Lower leg skin (tissue), 3 donors: ENCODE data around the gene CYP8B1.
"Not testable (repeated sequence)": the region's sequence is repeated elsewhere in the genome, so short reads cannot be mapped to it uniquely, and the experiment has no call there.

Experiments
- POLR2A ChIP-seq, 2 donors: fragments of 450-650 bp; IDR thresholded peaks; one replicate each; pipeline ENCODE4 v1.6.1; 2016 to 2017; ENCODE audit warnings: antibody characterized with exemption in 2 of 2, mild to moderate bottlenecking in 1 of 2, moderate library complexity in 1 of 2
- TF ChIP-seq, protein P1 (sequence below), 3 donors: fragments of 450-650 bp; IDR thresholded peaks; one replicate each; pipeline ENCODE4 v1.5.1; 2016; ENCODE audit warnings: antibody characterized with exemption in 3 of 3, mild to moderate bottlenecking in 3 of 3, moderate library complexity in 2 of 3

DNA sequence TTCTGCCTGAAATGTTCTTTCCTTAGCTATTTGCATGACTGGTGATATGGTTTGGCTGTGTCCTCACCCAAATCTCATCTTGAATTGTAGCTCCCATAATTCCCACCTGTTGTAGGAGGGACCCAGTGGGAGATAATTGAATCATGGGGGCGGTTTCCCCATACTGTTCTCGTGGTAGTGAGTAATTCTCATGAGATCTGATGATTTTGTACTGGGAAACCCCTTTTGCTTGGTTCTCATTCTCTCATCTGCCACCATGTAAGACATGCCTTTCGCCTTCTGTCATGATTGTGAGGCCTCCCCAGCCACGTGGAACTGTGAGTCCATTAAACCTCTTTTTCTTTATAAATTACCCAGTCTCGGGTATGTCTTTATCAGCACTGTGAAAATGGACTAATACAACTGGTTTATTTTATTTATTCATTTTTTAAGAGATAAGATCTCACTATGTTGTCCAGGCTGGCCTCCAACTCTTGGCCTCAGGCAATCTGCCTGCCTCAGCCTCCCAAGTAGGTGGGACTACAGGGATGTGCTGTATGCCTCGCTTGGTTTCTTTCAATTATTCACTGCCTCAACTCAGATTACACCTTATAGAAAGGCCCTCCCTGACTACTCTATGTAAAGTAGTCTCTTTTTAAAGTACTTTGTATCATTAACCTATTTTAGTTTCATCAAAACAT lies 7.7 kb upstream of the CYP8B1 start:
- TF ChIP-seq POLR2A (IDR thresholded peaks at IDR 0.05) = not testable (repeated sequence)
- TF ChIP-seq, protein P1, sequence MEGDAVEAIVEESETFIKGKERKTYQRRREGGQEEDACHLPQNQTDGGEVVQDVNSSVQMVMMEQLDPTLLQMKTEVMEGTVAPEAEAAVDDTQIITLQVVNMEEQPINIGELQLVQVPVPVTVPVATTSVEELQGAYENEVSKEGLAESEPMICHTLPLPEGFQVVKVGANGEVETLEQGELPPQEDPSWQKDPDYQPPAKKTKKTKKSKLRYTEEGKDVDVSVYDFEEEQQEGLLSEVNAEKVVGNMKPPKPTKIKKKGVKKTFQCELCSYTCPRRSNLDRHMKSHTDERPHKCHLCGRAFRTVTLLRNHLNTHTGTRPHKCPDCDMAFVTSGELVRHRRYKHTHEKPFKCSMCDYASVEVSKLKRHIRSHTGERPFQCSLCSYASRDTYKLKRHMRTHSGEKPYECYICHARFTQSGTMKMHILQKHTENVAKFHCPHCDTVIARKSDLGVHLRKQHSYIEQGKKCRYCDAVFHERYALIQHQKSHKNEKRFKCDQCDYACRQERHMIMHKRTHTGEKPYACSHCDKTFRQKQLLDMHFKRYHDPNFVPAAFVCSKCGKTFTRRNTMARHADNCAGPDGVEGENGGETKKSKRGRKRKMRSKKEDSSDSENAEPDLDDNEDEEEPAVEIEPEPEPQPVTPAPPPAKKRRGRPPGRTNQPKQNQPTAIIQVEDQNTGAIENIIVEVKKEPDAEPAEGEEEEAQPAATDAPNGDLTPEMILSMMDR (IDR thresholded peaks at IDR 0.05) = not testable (repeated sequence)
